Bronchial epithelial cell (primary cell): Measurements from ENCODE around the gene TMEM236. TPM values are rescaled to one million over a fixed set of nuclear protein-coding genes. Genes with fewer than 3 reads are reported as not detected.

ENCODE experiments used
- DNase-seq: peaks from one replicate; pipeline ENCODE4 v3.0.0-alpha.2; 2010; ENCODE audit warnings: low read depth
- FAIRE-seq: peaks from 2 replicates; lab custom pipeline; 2011; peaks lifted over from hg19 to GRCh38; lab: Jason Lieb, UNC
- H3K27me3 ChIP-seq: 2 replicates; pipeline ENCODE4 v1.5.1; 2011; ENCODE audit warnings: low read length; ENCODE audit not compliant: control insufficient read depth, insufficient read depth
- H3K36me3 ChIP-seq: 2 replicates; pipeline ENCODE4 v1.5.1; 2011; ENCODE audit warnings: low read length; ENCODE audit not compliant: control insufficient read depth, insufficient read depth
- H3K4me3 ChIP-seq: 2 replicates; pipeline ENCODE4 v1.5.1; 2011; ENCODE audit warnings: mild to moderate bottlenecking, low read depth, low read length, control low read depth
- CTCF ChIP-seq: IDR thresholded peaks from 2 replicates; pipeline ENCODE4 v1.5.1; 2011; ENCODE audit warnings: mild to moderate bottlenecking, moderate library complexity, low read length, control low read depth, inconsistent platforms; ENCODE audit not compliant: insufficient read depth, severe bottlenecking
- total RNA-seq: library from RNA; depleted of rRNA; stranded (reverse); fragments of >200 nt; gene quantifications from 2 replicates; pipeline ENCODE4 v1.2.1, GENCODE V29; 2014

Gene TMEM236
- total RNA-seq, 1 donor from 2014 or later: under 0.01 TPM

- Histone ChIP-seq H3K4me3 (no peak overlapping the region), H3K27me3 (no peaks in the 10 kb centered on the region), H3K36me3 (no peaks in the 10 kb centered on the region)
- TF ChIP-seq CTCF: no peak
- DNase-seq (no peak), FAIRE-seq (peak; percentile 83)
Observed at GRCh38 chr10:17744341-17744861, 7.6 kb upstream of the TMEM236 start.

- Histone ChIP-seq H3K4me3 (no peak overlapping the region), H3K36me3 (no peaks in the 10 kb centered on the region), H3K27me3 (no peaks in the 10 kb centered on the region)
- FAIRE-seq: peak; percentile 93
- DNase-seq: peak; percentile 9
- TF ChIP-seq CTCF: no peak
Observed at GRCh38 chr10:17747883-17748550, 4.0 kb upstream of the TMEM236 start.

GRCh38 chr10:17749890-17750289 lies 2.1 kb upstream of the TMEM236 start:
- FAIRE-seq (no peak), DNase-seq (no peak)
- H3K36me3 ChIP-seq: no peaks in the 10 kb centered on the region
- H3K27me3 ChIP-seq: no peaks in the 10 kb centered on the region
- no peak for TF ChIP-seq CTCF
- H3K4me3 ChIP-seq: no peak overlapping the region

GRCh38 chr10:17756557-17757217 lies 4.7 kb downstream of the TMEM236 start:
- no peak for FAIRE-seq
- H3K4me3 ChIP-seq: no peak overlapping the region
- TF ChIP-seq CTCF: no peak

GRCh38 chr10:17758200-17758599 lies 6.2 kb downstream of the TMEM236 start:
- Histone ChIP-seq H3K36me3 (no peaks in the 10 kb centered on the region), H3K4me3 (no peak overlapping the region), H3K27me3 (no peaks in the 10 kb centered on the region)
- FAIRE-seq (no peak), DNase-seq (no peak)
- TF ChIP-seq CTCF: no peak

More at GRCh38 chr10:17756557-17757217, 4.7 kb downstream of the TMEM236 start:
- Histone ChIP-seq H3K36me3 (no peaks in the 10 kb centered on the region), H3K27me3 (no peaks in the 10 kb centered on the region)
- DNase-seq: peak; percentile 3
